GM20000 (cell line): ENCODE results near the gene PROB1.
"Not testable (repeated sequence)": the region's sequence is repeated elsewhere in the genome, so short reads cannot be mapped to it uniquely, and the experiment has no call there.

ENCODE experiments used
- DNase-seq: peaks from one replicate; pipeline ENCODE4 v3.0.0; 2012; ENCODE audit warnings: low spot score
- TF ChIP-seq, protein P1 (sequence below): IDR thresholded peaks from 2 replicates; pipeline ENCODE4 v1.5.1; 2012; ENCODE audit warnings: mild to moderate bottlenecking, control low read depth; ENCODE audit errors: extremely low read depth, missing control alignments

Gene PROB1, protein sequence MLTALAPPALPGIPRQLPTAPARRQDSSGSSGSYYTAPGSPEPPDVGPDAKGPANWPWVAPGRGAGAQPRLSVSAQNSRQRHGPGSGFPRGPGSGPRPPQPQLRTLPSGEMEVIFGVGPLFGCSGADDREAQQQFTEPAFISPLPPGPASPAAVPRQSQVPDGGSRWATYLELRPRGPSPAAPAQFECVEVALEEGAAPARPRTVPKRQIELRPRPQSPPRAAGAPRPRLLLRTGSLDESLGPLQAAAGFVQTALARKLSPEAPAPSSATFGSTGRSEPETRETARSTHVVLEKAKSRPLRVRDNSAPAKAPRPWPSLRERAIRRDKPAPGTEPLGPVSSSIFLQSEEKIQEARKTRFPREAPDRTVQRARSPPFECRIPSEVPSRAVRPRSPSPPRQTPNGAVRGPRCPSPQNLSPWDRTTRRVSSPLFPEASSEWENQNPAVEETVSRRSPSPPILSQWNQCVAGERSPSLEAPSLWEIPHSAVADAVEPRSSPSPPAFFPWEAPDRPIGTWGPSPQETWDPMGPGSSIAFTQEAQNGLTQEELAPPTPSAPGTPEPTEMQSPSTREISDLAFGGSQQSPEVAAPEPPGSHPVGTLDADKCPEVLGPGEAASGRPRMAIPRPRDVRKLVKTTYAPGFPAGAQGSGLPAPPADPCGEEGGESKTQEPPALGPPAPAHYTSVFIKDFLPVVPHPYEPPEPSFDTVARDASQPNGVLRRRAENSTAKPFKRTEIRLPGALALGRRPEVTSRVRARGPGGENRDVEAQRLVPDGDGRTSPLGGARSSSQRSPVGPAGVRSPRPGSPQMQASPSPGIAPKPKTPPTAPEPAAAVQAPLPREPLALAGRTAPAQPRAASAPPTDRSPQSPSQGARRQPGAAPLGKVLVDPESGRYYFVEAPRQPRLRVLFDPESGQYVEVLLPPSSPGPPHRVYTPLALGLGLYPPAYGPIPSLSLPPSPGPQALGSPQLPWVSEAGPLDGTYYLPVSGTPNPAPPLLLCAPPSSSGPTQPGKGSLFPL

DNA sequence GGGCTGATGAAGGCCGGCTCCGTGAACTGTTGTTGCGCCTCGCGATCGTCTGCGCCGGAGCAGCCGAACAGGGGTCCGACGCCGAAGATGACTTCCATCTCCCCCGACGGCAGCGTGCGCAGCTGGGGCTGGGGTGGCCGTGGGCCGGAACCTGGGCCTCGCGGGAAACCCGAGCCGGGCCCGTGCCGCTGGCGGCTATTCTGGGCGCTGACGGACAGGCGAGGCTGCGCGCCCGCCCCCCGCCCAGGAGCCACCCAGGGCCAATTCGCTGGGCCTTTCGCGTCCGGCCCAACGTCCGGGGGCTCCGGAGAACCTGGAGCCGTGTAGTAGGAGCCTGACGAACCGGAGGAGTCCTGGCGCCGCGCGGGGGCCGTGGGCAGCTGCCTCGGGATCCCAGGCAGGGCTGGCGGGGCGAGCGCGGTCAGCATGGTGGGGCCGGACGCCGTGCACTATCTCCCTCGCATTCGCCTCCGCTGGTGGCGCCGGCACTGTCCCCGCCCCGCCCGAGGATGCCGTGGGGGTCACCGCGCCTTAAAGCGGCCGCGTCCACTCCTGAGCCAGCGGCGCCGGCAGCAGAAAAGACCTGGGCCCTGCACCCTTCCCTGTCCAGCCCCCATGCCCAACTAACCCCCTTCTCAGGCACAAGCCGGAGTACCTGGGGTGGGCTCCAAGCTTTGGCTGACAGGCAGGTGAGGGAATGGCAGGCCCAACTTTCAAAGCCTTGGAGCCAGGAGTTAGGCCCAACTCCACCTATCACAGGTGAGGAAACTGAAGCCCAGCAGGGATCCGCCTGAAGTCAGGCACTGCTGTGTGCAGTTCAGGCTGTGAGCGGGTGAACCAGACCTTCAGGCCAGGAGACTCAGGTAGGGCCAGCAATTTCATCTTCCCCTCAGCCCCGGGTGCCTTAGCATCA is at the start of gene PROB1:
TSS of gene PROB1 (minus strand) at position 451 of the 913 bp plus-strand sequence. CDS start at position 428, 23 bp downstream.
- TF ChIP-seq, protein P1, sequence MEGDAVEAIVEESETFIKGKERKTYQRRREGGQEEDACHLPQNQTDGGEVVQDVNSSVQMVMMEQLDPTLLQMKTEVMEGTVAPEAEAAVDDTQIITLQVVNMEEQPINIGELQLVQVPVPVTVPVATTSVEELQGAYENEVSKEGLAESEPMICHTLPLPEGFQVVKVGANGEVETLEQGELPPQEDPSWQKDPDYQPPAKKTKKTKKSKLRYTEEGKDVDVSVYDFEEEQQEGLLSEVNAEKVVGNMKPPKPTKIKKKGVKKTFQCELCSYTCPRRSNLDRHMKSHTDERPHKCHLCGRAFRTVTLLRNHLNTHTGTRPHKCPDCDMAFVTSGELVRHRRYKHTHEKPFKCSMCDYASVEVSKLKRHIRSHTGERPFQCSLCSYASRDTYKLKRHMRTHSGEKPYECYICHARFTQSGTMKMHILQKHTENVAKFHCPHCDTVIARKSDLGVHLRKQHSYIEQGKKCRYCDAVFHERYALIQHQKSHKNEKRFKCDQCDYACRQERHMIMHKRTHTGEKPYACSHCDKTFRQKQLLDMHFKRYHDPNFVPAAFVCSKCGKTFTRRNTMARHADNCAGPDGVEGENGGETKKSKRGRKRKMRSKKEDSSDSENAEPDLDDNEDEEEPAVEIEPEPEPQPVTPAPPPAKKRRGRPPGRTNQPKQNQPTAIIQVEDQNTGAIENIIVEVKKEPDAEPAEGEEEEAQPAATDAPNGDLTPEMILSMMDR: no peak
- DNase-seq: no peak

DNA sequence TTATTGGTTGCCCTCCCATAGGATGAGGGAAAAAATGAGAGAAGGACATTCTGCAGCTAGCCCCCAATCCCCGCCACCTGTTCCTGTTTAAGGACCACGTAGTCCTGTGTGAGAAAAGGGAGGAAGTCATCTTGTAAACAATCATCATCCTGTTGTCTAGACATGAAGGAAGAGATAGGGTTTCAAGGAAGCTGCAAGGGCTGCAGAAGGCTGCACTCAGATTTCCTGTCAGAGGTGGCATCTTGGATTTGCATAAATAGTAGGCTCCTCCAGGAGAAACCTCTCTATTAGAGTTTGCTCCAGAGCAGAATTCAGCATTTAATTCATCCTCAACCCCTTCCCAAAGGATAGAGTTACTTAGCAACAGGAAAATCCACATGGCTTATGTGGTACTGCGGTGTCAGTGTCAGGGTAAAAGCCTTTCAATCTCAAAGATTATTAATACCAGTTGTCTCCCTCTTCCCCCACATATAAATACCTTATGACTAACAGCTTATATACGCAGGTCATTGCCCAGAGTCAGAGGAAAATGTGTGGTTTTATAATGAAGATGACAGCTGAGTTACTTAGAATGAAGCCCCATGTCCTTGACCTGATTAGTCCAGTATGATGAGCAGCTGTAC is 49.0 kb upstream of the PROB1 start:
- TF ChIP-seq, protein P1: no peak
- no peak for DNase-seq

DNA sequence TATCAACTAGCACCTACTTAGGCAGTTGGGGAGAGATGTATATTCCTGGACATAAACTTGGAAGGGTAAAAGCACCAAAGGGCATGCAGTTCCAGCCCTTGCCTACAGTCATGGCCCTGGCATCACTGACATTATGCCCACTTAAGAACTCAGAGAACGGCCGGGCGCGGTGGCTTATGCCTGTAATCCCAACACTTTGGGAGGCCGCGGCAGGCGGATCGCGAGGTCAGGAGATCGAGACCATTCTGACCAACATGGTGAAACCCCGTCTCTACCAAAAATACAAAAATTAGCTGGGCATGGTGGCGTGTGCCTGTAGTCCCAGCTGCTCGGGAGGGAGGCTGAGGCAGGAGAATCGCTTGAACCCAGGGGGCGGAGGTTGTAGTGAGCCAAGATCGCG is 45.5 kb upstream of the PROB1 start:
- DNase-seq: not testable (repeated sequence)

DNA sequence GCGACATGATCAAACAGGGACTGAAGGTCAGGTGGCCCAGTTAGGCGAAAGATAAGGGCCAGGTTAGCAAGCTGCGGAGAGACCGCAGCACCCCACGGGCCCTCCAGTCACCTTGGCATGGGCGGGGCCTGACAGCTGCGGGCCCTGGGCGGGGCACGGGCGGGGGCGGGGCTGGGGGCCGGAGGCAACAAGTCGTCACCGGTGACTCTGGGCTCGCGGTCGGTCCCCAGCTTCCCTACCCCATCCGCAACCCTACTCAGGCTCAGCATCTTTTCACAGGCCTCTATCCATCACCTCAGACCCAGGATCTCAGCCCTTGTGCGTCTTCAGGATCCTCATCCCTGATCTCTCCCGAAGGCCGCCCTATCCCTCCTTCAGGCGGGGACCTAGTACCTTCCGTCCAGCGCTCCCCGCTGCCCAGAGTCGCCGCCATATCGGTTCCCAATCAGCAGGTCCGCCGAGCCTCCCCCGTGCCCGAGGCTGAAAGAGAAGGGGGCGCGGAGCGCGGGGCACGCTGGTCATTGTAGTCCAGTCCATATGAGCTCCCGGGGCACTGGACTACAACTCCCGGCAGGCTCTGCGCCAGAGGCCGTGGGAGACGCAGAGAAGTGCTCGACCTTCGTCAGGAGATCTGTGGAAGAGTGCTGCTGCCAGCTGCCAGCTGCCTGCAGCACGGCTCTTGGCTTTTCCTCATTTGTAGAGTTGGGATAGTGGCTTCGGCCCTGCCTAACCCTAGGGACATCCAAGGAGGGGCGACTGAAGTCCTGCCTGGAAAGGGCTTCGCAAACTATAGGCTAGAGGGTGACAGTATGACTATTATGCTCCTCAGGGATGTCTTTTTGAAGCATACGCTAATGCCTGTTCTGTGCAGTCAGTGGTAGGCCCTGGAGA is 44.4 kb upstream of the PROB1 start, which contains the start of gene DNAJC18:
TSS of gene DNAJC18 (minus strand) at position 513 of the 891 bp plus-strand sequence. CDS start at position 433, 80 bp downstream.
- TF ChIP-seq, protein P1: no peak
- DNase-seq: peak; percentile 92

DNA sequence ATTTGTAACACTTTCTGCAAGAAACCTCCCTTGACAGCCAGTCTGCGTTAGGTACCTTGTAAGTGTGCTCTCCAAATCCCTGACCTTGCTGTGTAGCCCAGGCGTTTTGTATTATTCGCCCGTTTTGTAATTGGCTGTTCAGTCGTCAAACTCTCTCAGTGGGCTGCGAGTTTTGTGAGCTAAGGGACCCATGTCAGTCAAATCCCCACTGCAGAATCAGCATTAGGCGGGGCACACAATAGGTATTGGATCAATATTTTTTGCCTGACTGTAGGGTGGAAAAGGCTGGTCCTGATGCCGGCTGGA is 43.8 kb upstream of the PROB1 start:
- no peak for DNase-seq
- TF ChIP-seq, protein P1: no peak

DNA sequence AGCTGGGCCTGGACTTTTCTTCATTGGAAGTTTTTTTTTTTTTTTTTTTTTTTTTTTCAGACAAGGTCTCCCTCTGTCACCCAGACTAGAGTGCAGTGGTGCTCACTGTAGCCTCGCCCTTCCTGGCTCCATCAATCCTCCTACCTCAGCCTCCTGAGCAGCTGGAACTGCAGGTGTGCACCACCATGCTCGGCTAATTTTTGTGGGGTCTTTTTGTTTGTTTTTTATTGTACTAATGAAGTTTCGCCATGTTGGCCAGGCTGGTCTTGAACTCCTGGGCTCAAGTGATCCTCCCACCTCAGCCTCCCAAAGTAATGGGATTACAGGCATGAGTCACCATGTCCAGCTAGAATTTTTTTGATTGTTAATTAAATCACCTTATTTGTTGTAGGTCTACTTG is 40.8 kb upstream of the PROB1 start:
- DNase-seq: no peak
- TF ChIP-seq, protein P1: no peak
